Liver (tissue), 9 donors: ENCODE data around the gene CORO7. TPM values are rescaled to one million over a fixed set of nuclear protein-coding genes. Genes with fewer than 3 reads are reported as not detected.
A peak's percentile ranks its signal among the peaks of the same experiment; 100 is the strongest.

Experiments
- DNase-seq: peaks from one replicate; pipeline ENCODE4 v3.0.0-alpha.2; 2017; ENCODE audit warnings: low spot score
- H3K27ac ChIP-seq, 2 donors: one replicate each; pipeline ENCODE4 v1.7.0; 2013; ENCODE audit warnings: inconsistent platforms in 2 of 2, low read length in 2 of 2, control low read depth in 1 of 2, low read depth in 1 of 2, mild to moderate bottlenecking in 1 of 2
- H3K27me3 ChIP-seq, 4 donors: one replicate each; pipeline versions ENCODE4 v1.6.1 to v1.7.0; 2013; ENCODE audit warnings: low read length in 3 of 4, inconsistent platforms in 1 of 4, mild to moderate bottlenecking in 1 of 4, moderate library complexity in 1 of 4; ENCODE audit not compliant: control insufficient read depth in 4 of 4, insufficient read depth in 4 of 4
- H3K36me3 ChIP-seq, 4 donors: one replicate each; pipeline versions ENCODE4 v1.6.1 to v1.7.0; 2013; ENCODE audit warnings: low read length in 3 of 4, mild to moderate bottlenecking in 3 of 4, low read depth in 1 of 4, moderate library complexity in 1 of 4; ENCODE audit not compliant: control insufficient read depth in 4 of 4, insufficient read depth in 3 of 4
- H3K4me1 ChIP-seq, 4 donors: one replicate each; pipeline versions ENCODE4 v1.6.1 to v1.7.0; 2013; ENCODE audit warnings: low read length in 3 of 4, mild to moderate bottlenecking in 3 of 4, moderate library complexity in 1 of 4; ENCODE audit not compliant: control insufficient read depth in 4 of 4, insufficient read depth in 4 of 4
- H3K4me3 ChIP-seq, 3 donors: one replicate each; pipeline versions ENCODE4 v1.6.1 to v1.7.0; 2013; ENCODE audit warnings: low read length in 3 of 3, control low read depth in 1 of 3, low read depth in 1 of 3, mild to moderate bottlenecking in 1 of 3
- H3K9ac ChIP-seq, 2 donors: one replicate each; pipeline ENCODE4 v1.7.0; 2013; ENCODE audit warnings: low read length in 2 of 2, mild to moderate bottlenecking in 2 of 2, moderate library complexity in 2 of 2, control low read depth in 1 of 2, low read depth in 1 of 2
- H3K9me3 ChIP-seq, 4 donors: one replicate each; pipeline versions ENCODE4 v1.6.1 to v1.7.0; 2013; ENCODE audit warnings: low read length in 3 of 4; ENCODE audit not compliant: control insufficient read depth in 4 of 4
- FOXA1 ChIP-seq: IDR thresholded peaks from 2 replicates; pipeline ENCODE4 v1.6.1; 2016; ENCODE audit warnings: antibody characterized with exemption
- FOXA2 ChIP-seq: IDR thresholded peaks from 2 replicates; pipeline ENCODE4 v1.6.1; 2016; ENCODE audit warnings: antibody characterized with exemption
- GABPA ChIP-seq, 2 donors: IDR thresholded peaks in 1 of 2; conservative IDR thresholded peaks in 1 of 2; 2 replicates each; pipeline ENCODE4 v1.6.1; 2016; ENCODE audit warnings: antibody characterized with exemption in 2 of 2, mild to moderate bottlenecking in 1 of 2, moderate library complexity in 1 of 2
- HNF4A ChIP-seq, 2 donors: conservative IDR thresholded peaks; 2 replicates each; pipeline ENCODE4 v1.6.1; 2016; ENCODE audit warnings: antibody characterized with exemption in 2 of 2, mild to moderate bottlenecking in 2 of 2
- HNF4G ChIP-seq: IDR thresholded peaks from 2 replicates; pipeline ENCODE4 v1.6.1; 2016; ENCODE audit warnings: antibody characterized with exemption
- RXRA ChIP-seq, 2 donors: IDR thresholded peaks; 2 replicates each; pipeline ENCODE4 v1.6.1; 2017 to 2018; ENCODE audit warnings: antibody characterized with exemption in 2 of 2, mild to moderate bottlenecking in 1 of 2
- SP1 ChIP-seq: IDR thresholded peaks from 2 replicates; pipeline ENCODE4 v1.6.1; 2018; ENCODE audit warnings: antibody characterized with exemption, mild to moderate bottlenecking
- TAF1 ChIP-seq: conservative IDR thresholded peaks from 2 replicates; pipeline ENCODE4 v1.6.1; 2016; ENCODE audit warnings: antibody characterized with exemption, mild to moderate bottlenecking
- WGBS: extraction: QIAGEN DNeasy Blood & Tissue Kit; methylation state at CpG from one replicate; pipeline ENCODE4 v1.1.7; 2013; 5-methylcytosine and 5-hydroxymethylcytosine counted together
- polyA plus RNA-seq, 2 donors: library from polyadenylated mRNA; stranded (reverse) in 1 of 2; unstranded in 1 of 2; fragments of 200-250 nt in 1 of 2; fragments of >200 nt in 1 of 2; fragmentation: Nextera tagmentation in 1 of 2; extraction: Ambion mirVana in 1 of 2; gene quantifications; one replicate each; pipeline versions ENCODE4 v1.2.1 to v1.2.3, GENCODE V29; 2013 to 2015
- total RNA-seq, 2 donors: library from RNA; depleted of rRNA; stranded (reverse); fragments of >200 nt; gene quantifications; one replicate each; pipeline ENCODE4 v1.2.3, GENCODE V29; 2014
- TF ChIP-seq, protein P1 (sequence below): IDR thresholded peaks from 2 replicates; pipeline ENCODE4 v1.6.1; 2016; ENCODE audit warnings: antibody characterized with exemption
- TF ChIP-seq, protein P2 (sequence below): fragments of 150-350 bp; IDR thresholded peaks from 2 replicates; pipeline ENCODE4 v1.5.1; 2017; ENCODE audit warnings: improper control_type of control experiment, low read depth, low read length; ENCODE audit not compliant: missing input control
- donor health status: healthy.
- donor health status: healthy.
- donor health status: healthy.
- donor health status: healthy.
- donor health status: healthy.

CORO7 gene
- total and polyA plus RNA-seq, 4 donors, result 7.3 to 21.5 (median 13.0) TPM

DNA sequence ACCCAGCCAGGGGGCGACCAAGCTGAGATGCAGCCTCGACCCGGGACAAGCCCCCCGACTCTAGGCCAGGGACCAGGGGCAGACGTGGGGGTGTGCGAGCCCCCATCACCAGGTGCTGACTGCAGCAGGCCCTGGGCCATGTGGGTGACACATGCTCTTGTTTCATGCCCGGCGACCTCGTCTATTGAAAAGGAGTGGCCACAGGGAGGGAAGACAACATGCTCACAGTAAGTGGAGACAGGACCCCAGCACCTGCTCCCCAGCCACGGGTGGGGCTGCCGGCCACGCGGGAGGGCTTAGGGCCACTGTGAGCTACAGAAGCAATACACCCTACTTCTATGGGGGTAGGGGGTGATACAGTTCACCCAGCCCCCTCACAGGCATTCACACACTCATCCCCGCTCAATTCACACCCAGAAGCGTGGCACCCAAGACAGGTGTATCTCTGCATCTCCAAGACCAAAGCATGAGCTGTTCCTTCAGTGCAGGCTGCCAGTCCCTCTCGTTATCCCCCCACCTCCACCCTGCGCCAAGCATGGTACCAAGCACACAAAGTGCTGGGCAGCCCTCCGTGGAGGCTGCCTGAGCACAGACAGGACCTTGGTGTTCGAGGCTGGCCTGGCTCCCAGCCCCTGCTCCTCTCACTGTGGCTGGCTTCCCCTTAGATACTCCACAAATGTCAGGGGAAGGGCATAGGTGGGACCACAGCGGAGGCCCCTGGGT, 31.2 kb downstream of the CORO7 start:
- 70% methylated on average over 20 of the region's 20 CpGs for WGBS
- H3K36me3 ChIP-seq, result peaks cover 0 to 17% (median 6%) of the 10 kb centered on the region in 4 donors

DNA sequence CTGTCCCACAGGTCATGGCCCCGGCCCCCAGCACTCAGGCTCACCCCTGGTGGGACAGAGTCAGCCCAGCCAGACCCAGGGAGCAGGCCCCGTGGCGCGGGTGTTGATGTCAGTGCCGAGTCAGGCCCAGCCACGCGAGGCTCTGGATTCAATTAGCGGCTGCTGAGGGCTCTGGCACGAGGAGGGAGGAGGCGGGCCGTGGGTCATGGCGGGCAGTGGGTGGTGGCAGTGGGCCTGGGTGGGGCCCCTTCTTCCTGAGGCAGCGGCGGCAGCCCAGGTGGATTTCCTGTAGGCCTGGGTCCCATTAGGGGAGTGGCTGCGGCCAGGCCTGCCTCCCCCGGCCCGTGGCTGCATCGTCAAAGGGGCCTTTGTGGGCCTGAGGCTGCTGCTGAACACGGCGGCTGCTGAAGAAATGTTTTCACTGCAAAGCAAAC, 31.9 kb downstream of the CORO7 start:
- no peaks in the 10 kb centered on the region for H3K9me3 ChIP-seq
- H3K36me3 ChIP-seq, result peaks cover 0 to 17% (median 6%) of the 10 kb centered on the region in 4 donors
- no peak for DNase-seq
- 66% methylated on average over 20 of the region's 20 CpGs for WGBS
- no peak for TF ChIP-seq GABPA (IDR thresholded peaks at IDR 0.05 in 1 of 2, conservative IDR thresholded peaks at IDR 0.05 in 1 of 2)
- TF ChIP-seq HNF4G, result no peak
- TF ChIP-seq, protein P1, sequence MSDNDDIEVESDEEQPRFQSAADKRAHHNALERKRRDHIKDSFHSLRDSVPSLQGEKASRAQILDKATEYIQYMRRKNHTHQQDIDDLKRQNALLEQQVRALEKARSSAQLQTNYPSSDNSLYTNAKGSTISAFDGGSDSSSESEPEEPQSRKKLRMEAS, result no peak
- no peak for TF ChIP-seq FOXA1
- no peak for TF ChIP-seq SP1
- TF ChIP-seq HNF4A (conservative IDR thresholded peaks at IDR 0.05), result no peak
- no peak for TF ChIP-seq TAF1
- TF ChIP-seq RXRA (IDR thresholded peaks at IDR 0.05), result no peak
- no peak for TF ChIP-seq FOXA2
- TF ChIP-seq, protein P2, sequence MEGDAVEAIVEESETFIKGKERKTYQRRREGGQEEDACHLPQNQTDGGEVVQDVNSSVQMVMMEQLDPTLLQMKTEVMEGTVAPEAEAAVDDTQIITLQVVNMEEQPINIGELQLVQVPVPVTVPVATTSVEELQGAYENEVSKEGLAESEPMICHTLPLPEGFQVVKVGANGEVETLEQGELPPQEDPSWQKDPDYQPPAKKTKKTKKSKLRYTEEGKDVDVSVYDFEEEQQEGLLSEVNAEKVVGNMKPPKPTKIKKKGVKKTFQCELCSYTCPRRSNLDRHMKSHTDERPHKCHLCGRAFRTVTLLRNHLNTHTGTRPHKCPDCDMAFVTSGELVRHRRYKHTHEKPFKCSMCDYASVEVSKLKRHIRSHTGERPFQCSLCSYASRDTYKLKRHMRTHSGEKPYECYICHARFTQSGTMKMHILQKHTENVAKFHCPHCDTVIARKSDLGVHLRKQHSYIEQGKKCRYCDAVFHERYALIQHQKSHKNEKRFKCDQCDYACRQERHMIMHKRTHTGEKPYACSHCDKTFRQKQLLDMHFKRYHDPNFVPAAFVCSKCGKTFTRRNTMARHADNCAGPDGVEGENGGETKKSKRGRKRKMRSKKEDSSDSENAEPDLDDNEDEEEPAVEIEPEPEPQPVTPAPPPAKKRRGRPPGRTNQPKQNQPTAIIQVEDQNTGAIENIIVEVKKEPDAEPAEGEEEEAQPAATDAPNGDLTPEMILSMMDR, result no peak
- peaks cover 0 to 19% (median 5%) of the 10 kb centered on the region in 4 donors for H3K4me1 ChIP-seq
- no peak overlapping the region for H3K4me3 ChIP-seq
- H3K27me3 ChIP-seq, result no peaks in the 10 kb centered on the region
- H3K9ac ChIP-seq, result no peak overlapping the region
- H3K27ac ChIP-seq, result no peak overlapping the region

More for the DNA sequence above, 31.2 kb downstream of the CORO7 start:
- Histone ChIP-seq H3K27me3 (no peaks in the 10 kb centered on the region), H3K9ac (no peak overlapping the region), H3K27ac (peak overlapping the region in 1 of 2 donors; percentile 7), H3K4me1 (peaks cover 0 to 21% (median 4%) of the 10 kb centered on the region in 4 donors), H3K9me3 (no peaks in the 10 kb centered on the region), H3K4me3 (no peak overlapping the region)
- TF ChIP-seq, protein P1, result no peak
- no peak for DNase-seq

DNA sequence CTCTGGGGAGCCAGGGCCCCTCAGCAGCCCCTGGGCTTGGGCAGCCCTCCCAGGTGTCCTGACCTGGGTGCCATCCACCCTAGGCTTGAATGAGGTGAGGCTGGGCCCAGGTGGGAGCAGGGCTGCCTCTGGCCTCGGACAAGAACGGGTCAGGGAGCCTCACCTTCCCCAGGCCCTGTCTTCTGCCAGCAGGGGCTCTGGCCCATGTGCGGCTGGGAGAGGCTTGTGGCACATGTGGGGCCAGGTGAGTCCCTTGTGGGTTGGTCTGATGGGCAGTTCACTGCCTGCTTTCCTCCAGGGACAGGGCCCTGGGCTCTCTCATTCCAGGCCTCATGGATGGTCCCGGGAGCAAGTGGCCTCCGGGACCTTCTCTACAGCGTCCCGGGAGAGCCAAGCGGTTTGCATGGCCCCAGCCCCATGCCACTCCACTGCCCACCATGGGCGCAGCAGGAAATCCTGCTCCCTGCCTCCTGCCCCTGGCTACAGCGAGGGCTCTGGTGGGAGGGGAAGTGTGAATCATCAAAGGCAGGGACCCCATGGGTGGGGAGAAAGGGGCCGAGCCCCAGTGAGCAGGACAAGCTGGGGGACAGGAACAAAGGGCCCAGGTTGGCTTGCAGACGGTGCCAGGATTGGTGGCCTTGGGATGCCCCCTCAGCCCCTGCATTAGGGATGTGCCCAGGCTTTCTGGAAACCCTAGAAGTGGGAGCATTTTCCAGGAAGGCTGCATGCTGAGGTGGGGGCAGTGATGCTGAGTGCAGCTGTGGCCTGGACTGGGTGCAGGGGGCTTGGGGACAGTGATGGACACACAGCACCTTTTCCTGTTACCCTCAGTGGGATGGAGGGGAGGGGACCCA, 32.6 kb downstream of the CORO7 start:
- no peak overlapping the region for H3K9ac ChIP-seq
- no peaks in the 10 kb centered on the region for H3K27me3 ChIP-seq
- WGBS, result 92% methylated on average over 12 of the region's 12 CpGs
- H3K4me3 ChIP-seq, result no peak overlapping the region
- no peak for DNase-seq
- H3K36me3 ChIP-seq, result peaks cover 0 to 17% (median 7%) of the 10 kb centered on the region in 4 donors
- no peak for TF ChIP-seq FOXA2
- TF ChIP-seq FOXA1, result no peak
- no peaks in the 10 kb centered on the region for H3K9me3 ChIP-seq
- peaks cover 0 to 18% (median 8%) of the 10 kb centered on the region in 4 donors for H3K4me1 ChIP-seq
- no peak overlapping the region for H3K27ac ChIP-seq
